Measurements from ENCODE around the gene KIF18B. TPM values are rescaled to one million over a fixed set of nuclear protein-coding genes. Genes with fewer than 3 reads are reported as not detected.

The KIF18B gene
- total RNA-seq, 3 donors from 2014 or later: 0.15 to 0.64 TPM; not detected in 1

- DNase-seq (ENCODE audit: low spot score in 2 of 2): no peak
- Histone ChIP-seq H3K27ac (no peak overlapping the region), H3K9me3 (no peaks in the 10 kb centered on the region), H3K27me3 (no peaks in the 10 kb centered on the region), H3K36me3 (no peaks in the 10 kb centered on the region), H3K4me1 (no peaks in the 10 kb centered on the region), H3K4me3 (no peak overlapping the region)
- intact Hi-C loops (cut with DNase I; ENCODE audit: low total_unique reads): no loop called here
- no peak for TF ChIP-seq CTCF (IDR thresholded peaks at IDR 0.05)
- TF ChIP-seq POLR2A (IDR thresholded peaks at IDR 0.05): no peak
- TF ChIP-seq POLR2AphosphoS5 (IDR thresholded peaks at IDR 0.05): no peak
These were observed 28.6 kb upstream of the KIF18B start for GRCh38 chr17:44976206-44976605.

GRCh38 chr17:44972953-44973352, 25.4 kb upstream of the KIF18B start:
- intact Hi-C loops (cut with DNase I; ENCODE audit: low total_unique reads): no loop called here
- no peak overlapping the region for H3K4me3 ChIP-seq
- H3K4me1 ChIP-seq: peaks cover 0 to 4% of the 10 kb centered on the region in 2 donors
- no peaks in the 10 kb centered on the region for H3K27me3 ChIP-seq
- H3K36me3 ChIP-seq: no peaks in the 10 kb centered on the region
- no peak for TF ChIP-seq CTCF (IDR thresholded peaks at IDR 0.05)
- no peak for TF ChIP-seq POLR2AphosphoS5 (IDR thresholded peaks at IDR 0.05)
- no peak for TF ChIP-seq POLR2A (IDR thresholded peaks at IDR 0.05)
- H3K27ac ChIP-seq: no peak overlapping the region
- DNase-seq (ENCODE audit: low spot score in 2 of 2): no peak
- no peaks in the 10 kb centered on the region for H3K9me3 ChIP-seq

GRCh38 chr17:44971776-44972483, 24.4 kb upstream of the KIF18B start:
- Histone ChIP-seq H3K9me3 (no peaks in the 10 kb centered on the region), H3K36me3 (no peaks in the 10 kb centered on the region), H3K4me3 (no peak overlapping the region), H3K27ac (no peak overlapping the region), H3K4me1 (peaks cover 2 to 9% of the 10 kb centered on the region in 2 donors), H3K27me3 (peaks cover 6 to 10% of the 10 kb centered on the region in 2 donors)
- TF ChIP-seq POLR2AphosphoS5 (IDR thresholded peaks at IDR 0.05) (no peak), CTCF (IDR thresholded peaks at IDR 0.05) (no peak), POLR2A (IDR thresholded peaks at IDR 0.05) (no peak)
- intact Hi-C loops (cut with DNase I; ENCODE audit: low total_unique reads): no loop called here
- no peak for DNase-seq (ENCODE audit: low spot score in 2 of 2)

GRCh38 chr17:44970136-44970741, 22.7 kb upstream of the KIF18B start:
- DNase-seq (ENCODE audit: low spot score in 2 of 2): no peak
- no peaks in the 10 kb centered on the region for H3K36me3 ChIP-seq

More at GRCh38 chr17:44970136-44970741, 22.7 kb upstream of the KIF18B start:
- intact Hi-C loops (cut with DNase I; ENCODE audit: low total_unique reads): no loop called here
- H3K9me3 ChIP-seq: no peaks in the 10 kb centered on the region
- TF ChIP-seq POLR2AphosphoS5 (IDR thresholded peaks at IDR 0.05): no peak
- TF ChIP-seq CTCF (IDR thresholded peaks at IDR 0.05): no peak
- TF ChIP-seq POLR2A (IDR thresholded peaks at IDR 0.05): no peak
- H3K4me3 ChIP-seq: peak overlapping the region; percentile 33 to 70 (median 47)
- H3K27me3 ChIP-seq: peaks cover 11 to 26% of the 10 kb centered on the region in 2 donors
- H3K4me1 ChIP-seq: peaks cover 4 to 9% of the 10 kb centered on the region in 2 donors
- H3K27ac ChIP-seq: no peak overlapping the region
